ENCODE measurements around the gene PLPPR2.

GRCh38 chr19:11337080-11337479 is 18.2 kb upstream of the PLPPR2 start:
- TF ChIP-seq CTCF (IDR thresholded peaks at IDR 0.05) (no peak), ZFX (IDR thresholded peaks at IDR 0.05; ENCODE audit: borderline replicate concordance) (no peak)

Measured in 22Rv1 (cell line).